ENCODE measurements around the gene RBP5. TPM values are rescaled to one million over a fixed set of nuclear protein-coding genes. Genes with fewer than 3 reads are reported as not detected.

Gene RBP5
- total RNA-seq: not detected in 2 replicates

GRCh38 chr12:7128681-7129286 lies at the start of gene RBP5:
Gene RBP5 (minus strand): TSS chr12:7128889. CDS start chr12:7128775, 114 bp downstream.

GRCh38 chr12:7129872-7130691 lies 1.4 kb upstream of the RBP5 start, which contains the start of gene CLSTN3:
Gene CLSTN3 (plus strand): TSS chr12:7130371. CDS start chr12:7130649, 278 bp downstream.

GRCh38 chr12:7108796-7109571 lies 19.7 kb downstream of the RBP5 start, which contains the start of gene C1RL:
Gene C1RL (minus strand): TSS chr12:7109214. CDS start chr12:7109180, 34 bp downstream.

GRCh38 chr12:7092229-7092985 lies 36.3 kb downstream of the RBP5 start, which contains the start of gene C1R:
Gene C1R (minus strand): TSS chr12:7092445. CDS start chr12:7092388, 57 bp downstream.

Small RNA genes lying within 50 kb of the gene (small RNA-seq; reads per million reads assigned to genes)
- not detected for gene RNU6-485P

Other genes starting within 250 kb of the RBP5 start
- gene LRRC23, start 224.1 kb downstream of the RBP5 start, total RNA-seq: 2.5 and 2.9 TPM in 2 replicates
- gene ENO2, start 214.3 kb downstream of the RBP5 start, total RNA-seq: 3.1 and 5.6 TPM in 2 replicates
- 14.9 and 17.3 TPM in 2 replicates for gene ATN1, start 200.9 kb downstream of the RBP5 start, total RNA-seq
- not detected in 2 replicates for gene RNU7-1, start 185.1 kb downstream of the RBP5 start, total RNA-seq
- 62.0 and 91.1 TPM in 2 replicates for gene C12orf57, start 184.9 kb downstream of the RBP5 start, total RNA-seq
- 1.2 and 2.0 TPM in 2 replicates for gene PTPN6, start 177.5 kb downstream of the RBP5 start, total RNA-seq
- 257 and 283 TPM in 2 replicates for gene PHB2, start 158.2 kb downstream of the RBP5 start, total RNA-seq
- 31.0 and 36.5 TPM in 2 replicates for gene EMG1, start 158.0 kb downstream of the RBP5 start, total RNA-seq
- 7.8 and 13.4 TPM in 2 replicates for gene LPCAT3, start 110.4 kb downstream of the RBP5 start, total RNA-seq
- gene C1S, start 68.2 kb downstream of the RBP5 start, total RNA-seq: 0.48 and 0.98 TPM in 2 replicates
- gene C1R, start 36.4 kb downstream of the RBP5 start, total RNA-seq: 0.65 and 1.1 TPM in 2 replicates
- gene C1RL, start 19.7 kb downstream of the RBP5 start, total RNA-seq: 26.7 and 40.5 TPM in 2 replicates
- 22.8 and 30.4 TPM in 2 replicates for gene CLSTN3, start 1.5 kb upstream of the RBP5 start, total RNA-seq
- 31.0 and 36.3 TPM in 2 replicates for gene PEX5, start 60.8 kb upstream of the RBP5 start, total RNA-seq
- gene ACSM4, start 175.2 kb upstream of the RBP5 start, total RNA-seq: not detected in 2 replicates